K562 (cell line): Measurements from ENCODE around the gene ETS1. TPM values are rescaled to one million over a fixed set of nuclear protein-coding genes. Genes with fewer than 3 reads are reported as not detected.

Source experiments
- ATAC-seq: fragments of 200-7000 bp; cut with Tn5 transposase; 3 replicates; pipeline ENCODE4 v1.9.1; 2020; ENCODE audit warnings: moderate library complexity
- BruUV-seq: library from RNA; stranded (reverse); fragments of 400-500 nt; replicated peaks from 2 replicates; lab custom pipeline; 2021; lab: Mats Ljungman, UMichigan
- CTCF ChIA-PET: fragments of 300-600 bp; formaldehyde crosslinking; extraction: SDS; loops from one replicate; lab custom pipeline; 2021; ENCODE audit warnings: low intra/inter-chr PET ratio; lab: Yijun Ruan, JAX
- POLR2A ChIA-PET: fragments of 300-600, 350-650 bp; sonication (Branson Sonifier 250); formaldehyde crosslinking; extraction: SDS; loops from one replicate; lab custom pipeline; 2021; ENCODE audit warnings: antibody characterized with exemption, inconsistent platforms; lab: Yijun Ruan, JAX
- DNase-seq, 4 experiments: peaks; one replicate each; pipeline versions ENCODE4 v3.0.0 to v3.0.0-alpha.2; 2011 to 2018; ENCODE audit warnings: low spot score in 3 of 4, mixed read lengths in 3 of 4; ENCODE audit errors: extremely low read depth in 1 of 4
- FAIRE-seq: peaks from 2 replicates; lab custom pipeline; 2011; peaks lifted over from hg19 to GRCh38; lab: Jason Lieb, UNC
- H2AFZ ChIP-seq: 2 replicates; pipeline ENCODE4 v1.6.0; 2011; ENCODE audit warnings: low read depth, low read length, control low read depth, inconsistent platforms
- H3K27ac ChIP-seq: fragments of 200-600 bp; 3 replicates; pipeline ENCODE4 v1.8.0; 2011; ENCODE audit warnings: low read depth, mild to moderate bottlenecking, control low read depth, inconsistent platforms, low read length, moderate library complexity, mixed read lengths; ENCODE audit errors: extremely low read depth
- H3K27me3 ChIP-seq, 2 experiments: fragments of 300-600 bp in 1 of 2; 2 replicates in 1 of 2; 3 replicates in 1 of 2; pipeline versions ENCODE4 v1.6.0 to v1.8.0; 2011; ENCODE audit warnings: inconsistent platforms in 2 of 2, low read length in 2 of 2, mild to moderate bottlenecking in 1 of 2, mixed read lengths in 1 of 2, moderate library complexity in 1 of 2; ENCODE audit not compliant: control insufficient read depth in 2 of 2, insufficient read depth in 2 of 2
- H3K36me3 ChIP-seq: fragments of 300-600 bp; 3 replicates; pipeline ENCODE4 v1.8.0; 2011; ENCODE audit warnings: mild to moderate bottlenecking, low read length, inconsistent platforms; ENCODE audit not compliant: control insufficient read depth, insufficient read depth
- H3K4me1 ChIP-seq, 2 experiments: fragments of 200-600 bp in 1 of 2; replicated peaks in 1 of 2; 2 replicates in 1 of 2; 3 replicates in 1 of 2; pipeline versions ENCODE4 v1.5.1 to v1.8.0; 2011; ENCODE audit warnings: inconsistent platforms in 2 of 2, low read length in 2 of 2, mild to moderate bottlenecking in 1 of 2, mixed read lengths in 1 of 2, moderate library complexity in 1 of 2; ENCODE audit not compliant: control insufficient read depth in 2 of 2, insufficient read depth in 2 of 2
- H3K4me2 ChIP-seq: 2 replicates; pipeline ENCODE4 v1.6.1; 2011; ENCODE audit warnings: low read length, control low read depth, inconsistent platforms, mixed read lengths; ENCODE audit not compliant: insufficient read depth
- H3K4me3 ChIP-seq: fragments of 200-600 bp; sonication (generic), shearing (Covaris generic); 2 replicates; pipeline ENCODE4 v1.5.1; 2016; ENCODE audit warnings: control low read depth, inconsistent platforms
- H3K79me2 ChIP-seq: fragments of 200-600 bp; 3 replicates; pipeline ENCODE4 v1.8.0; 2011; ENCODE audit warnings: low read length, inconsistent platforms; ENCODE audit not compliant: control insufficient read depth, insufficient read depth
- H3K9ac ChIP-seq, 2 experiments: 2 replicates each; pipeline versions ENCODE4 v1.6.0 to v1.6.1; 2011; ENCODE audit warnings: low read depth in 2 of 2, low read length in 2 of 2, control low read depth in 1 of 2, inconsistent platforms in 1 of 2, mild to moderate bottlenecking in 1 of 2, mixed read lengths in 1 of 2; ENCODE audit not compliant: insufficient read depth in 1 of 2
- H3K9me1 ChIP-seq: one replicate; pipeline ENCODE4 v1.6.0; 2011; ENCODE audit warnings: inconsistent platforms, mild to moderate bottlenecking, low read length, moderate library complexity; ENCODE audit not compliant: control insufficient read depth, insufficient read depth
- H3K9me3 ChIP-seq: replicated peaks from 2 replicates; pipeline ENCODE4 v1.5.1; 2011; ENCODE audit warnings: low read depth, low read length, inconsistent platforms; ENCODE audit not compliant: control insufficient read depth, insufficient read depth
- H4K20me1 ChIP-seq: replicated peaks from 2 replicates; pipeline ENCODE4 v1.6.1; 2011; ENCODE audit warnings: low read length, inconsistent platforms, mixed read lengths; ENCODE audit not compliant: control insufficient read depth, insufficient read depth
- BRD4 ChIP-seq: fragments of 200-600 bp; sonication (generic); IDR thresholded peaks from 2 replicates; pipeline ENCODE4 v1.6.1; 2017; ENCODE audit warnings: inconsistent platforms
- BRF1 ChIP-seq: IDR thresholded peaks from 3 replicates; pipeline ENCODE4 v1.6.1; 2011; ENCODE audit warnings: borderline replicate concordance, mild to moderate bottlenecking; ENCODE audit not compliant: insufficient read length; ENCODE audit errors: extremely low read depth
- RAD51 ChIP-seq: fragments of 450-650 bp; IDR thresholded peaks from 2 replicates; pipeline ENCODE4 v1.7.1; 2016; ENCODE audit warnings: low read depth, mild to moderate bottlenecking, borderline replicate concordance
- RUNX1 ChIP-seq: sonication (generic); IDR thresholded peaks from 2 replicates; pipeline ENCODE4 v1.6.1; 2016; ENCODE audit warnings: antibody characterized with exemption, low read depth
- ZNF134 ChIP-seq: fragments of 250-450 bp; sonication (Bioruptor Pico); conservative IDR thresholded peaks from 2 replicates; pipeline ENCODE4 v1.4.0; 2020
- ZNF644 ChIP-seq: fragments of 200-800 bp; sonication (Bioruptor generic); IDR thresholded peaks from 2 replicates; pipeline ENCODE4 v1.6.1; 2016; ENCODE audit warnings: low read depth, missing genetic modification characterization, missing compliant biosample characterization
- WGBS: fragments of 100-300 bp; shearing (Covaris generic); methylation state at CpG from one replicate; pipeline ENCODE4 v1.1.6; 2016; ENCODE audit warnings: low coverage, mixed read lengths; ENCODE audit not compliant: insufficient coverage; ENCODE audit errors: missing lambda C conversion rate; 5-methylcytosine and 5-hydroxymethylcytosine counted together
- in situ Hi-C: fragments of 300-500 bp; cut with MboI; formaldehyde crosslinking; loops from 4 replicates; pipeline ENCODE4 v1.15.0; 2018; ENCODE audit warnings: inconsistent platforms, mixed read lengths
- intact Hi-C: fragments of 100-400 bp; cut with micrococcal nuclease; formaldehyde crosslinking; loops from 2 replicates; pipeline ENCODE4 v1.14.2; 2022
- polyA plus RNA-seq, 8 experiments: library from polyadenylated mRNA; depleted of rRNA in 4 of 8; stranded (reverse) in 5 of 8; unstranded in 3 of 8; fragments of >200 nt; fragmentation: Nextera tagmentation in 2 of 8; fragmentation: Illumina TruSeq in 1 of 8; extraction: Ambion mirVana in 2 of 8; extraction: Trizol in 1 of 8; gene quantifications; 2 replicates each; pipeline versions ENCODE4 v1.2.1 to v1.2.3, GENCODE V29; 2011 to 2014; ENCODE audit warnings: inconsistent platforms in 1 of 8, missing spikeins in 1 of 8
- total RNA-seq, 7 experiments: library from RNA; depleted of rRNA in 6 of 7; stranded (reverse); fragments of >200 nt in 6 of 7; fragmentation: Illumina TruSeq in 2 of 7; extraction: Trizol in 2 of 7; gene quantifications; 2 replicates each; pipeline versions ENCODE4 v1.2.1 to v1.2.3, GENCODE V29; 2011 to 2021; ENCODE audit warnings: low replicate concordance in 1 of 7
- TF ChIP-seq, protein P1 (sequence below): fragments of 450-650 bp; formaldehyde crosslinking; IDR thresholded peaks from 2 replicates; pipeline ENCODE4 v1.4.0; 2022; ENCODE audit warnings: mild to moderate bottlenecking, moderate library complexity
- TF ChIP-seq, protein P2 (sequence below): sonication (generic); formaldehyde crosslinking; IDR thresholded peaks from 2 replicates; pipeline ENCODE4 v1.8.1; 2023; ENCODE audit warnings: missing genetic modification reagents, mild to moderate bottlenecking, borderline replicate concordance

ETS1 gene
- total and polyA plus RNA-seq, 9 of the 15 experiments (the other 6 are each of a cell fraction or from before 2014, with no cell fraction given) = 0.04 to 1.4 (median 0.23) TPM

DNA sequence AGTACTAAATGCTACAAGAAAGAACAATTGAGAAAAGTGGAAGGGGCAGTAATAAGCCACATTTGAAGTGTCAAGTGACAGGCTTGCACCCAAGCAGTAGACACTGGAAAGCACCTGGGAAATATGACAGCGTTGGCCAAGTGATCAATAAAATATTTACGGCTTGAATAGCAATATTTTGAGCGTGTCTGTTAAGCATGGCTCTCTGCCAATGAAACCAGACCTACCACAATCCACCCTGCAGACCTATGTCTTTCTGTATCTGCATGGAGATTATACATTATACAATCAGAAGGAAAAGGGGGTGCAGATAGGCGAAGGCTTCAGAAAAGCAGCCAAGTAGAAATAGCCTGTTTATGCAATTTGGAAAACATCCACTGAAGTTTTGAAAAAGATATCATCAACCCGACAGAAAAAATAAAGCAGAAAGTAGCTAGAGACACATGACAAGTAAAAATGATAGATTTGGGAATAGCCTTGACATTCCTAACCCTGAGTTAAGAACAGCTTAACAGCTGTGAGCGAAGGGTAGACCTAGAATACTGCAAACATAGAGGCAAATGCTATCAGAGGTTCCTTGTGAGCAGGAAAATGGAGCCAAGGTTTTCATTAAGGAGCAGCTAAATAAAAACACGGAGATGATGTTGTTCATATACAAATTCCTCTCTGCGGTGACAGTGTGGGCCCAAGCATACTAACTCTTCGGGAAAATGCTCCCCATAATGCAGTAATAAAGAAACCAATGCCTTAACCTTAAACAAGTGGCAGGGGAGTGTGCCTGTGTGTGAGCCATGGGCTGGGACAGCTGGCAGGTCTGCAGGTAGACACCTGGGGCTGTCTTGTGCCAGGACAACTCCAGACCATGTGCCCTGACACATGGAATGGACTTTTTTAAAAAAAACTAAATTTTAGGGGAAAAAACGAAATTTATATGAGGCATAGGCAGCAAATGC lies 71.3 kb downstream of the ETS1 start:
- CTCF ChIA-PET = no interaction called here
- Histone ChIP-seq H3K9me1 (no peaks in the 10 kb centered on the region), H4K20me1 (no peaks in the 10 kb centered on the region)
- TF ChIP-seq RAD51 = no peak
- TF ChIP-seq ZNF644 (tag) = no peak
- no peak for TF ChIP-seq BRF1
- TF ChIP-seq, all 486 proteins: peak for 0
- no peaks in the 10 kb centered on the region for H3K79me2 ChIP-seq
- no TSS peak for BruUV-seq
- ATAC-seq (no peak), DNase-seq (no peak), FAIRE-seq (no peak)
- H3K4me1 ChIP-seq = no peaks in the 10 kb centered on the region
- H3K4me3 ChIP-seq = no peak overlapping the region
- H3K9ac ChIP-seq = no peak overlapping the region
- H2AFZ ChIP-seq = no peak overlapping the region
- H3K9me3 ChIP-seq = no peaks in the 10 kb centered on the region
- no peaks in the 10 kb centered on the region for H3K27me3 ChIP-seq
- no peak overlapping the region for H3K4me2 ChIP-seq
- H3K27ac ChIP-seq = no peak overlapping the region
- POLR2A ChIA-PET = no interaction called here
- H3K36me3 ChIP-seq = no peaks in the 10 kb centered on the region
- intact Hi-C loops (no loop called here), in situ Hi-C loops (no loop called here)
- 2% methylated on average over 10 of the region's 10 CpGs for WGBS

DNA sequence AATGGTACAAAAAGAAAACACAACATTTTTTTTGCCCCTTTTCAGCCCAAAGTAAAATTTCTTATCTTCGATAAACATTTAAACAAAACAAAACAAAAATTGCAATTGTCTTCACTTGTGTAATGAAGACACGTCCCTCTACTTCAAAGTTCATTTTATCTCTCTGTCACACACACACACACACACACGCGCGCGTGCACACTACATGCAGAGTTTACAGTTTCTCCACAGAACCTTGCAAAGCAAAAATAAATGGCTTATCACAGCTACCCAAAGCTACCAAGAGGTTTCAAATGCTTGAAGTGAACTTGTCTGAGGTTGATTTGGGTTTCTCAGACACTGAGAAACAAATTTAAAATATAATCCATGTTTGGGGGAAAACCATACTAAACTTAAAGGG lies 72.3 kb downstream of the ETS1 start:
- H3K9me3 ChIP-seq = no peaks in the 10 kb centered on the region
- no peaks in the 10 kb centered on the region for H3K9me1 ChIP-seq
- 0% methylated on average over 6 of the region's 6 CpGs for WGBS
- H3K27me3 ChIP-seq = no peaks in the 10 kb centered on the region
- no TSS peak for BruUV-seq
- no peak overlapping the region for H3K4me3 ChIP-seq
- H4K20me1 ChIP-seq = no peaks in the 10 kb centered on the region
- H3K27ac ChIP-seq = no peak overlapping the region
- no peak overlapping the region for H2AFZ ChIP-seq
- no peak for DNase-seq
- no peak overlapping the region for H3K4me2 ChIP-seq
- H3K4me1 ChIP-seq = no peaks in the 10 kb centered on the region
- no peak for FAIRE-seq
- no peak overlapping the region for H3K9ac ChIP-seq
- no peaks in the 10 kb centered on the region for H3K79me2 ChIP-seq
- POLR2A ChIA-PET = no interaction called here
- in situ Hi-C loops = no loop called here
- CTCF ChIA-PET = no interaction called here
- intact Hi-C loops = no loop called here
- no peaks in the 10 kb centered on the region for H3K36me3 ChIP-seq
- no peak for ATAC-seq
- TF ChIP-seq BRD4 (no peak), ZNF134 (CRISPR knock-in tag) (no peak), RUNX1 (no peak)
- TF ChIP-seq, protein P1, sequence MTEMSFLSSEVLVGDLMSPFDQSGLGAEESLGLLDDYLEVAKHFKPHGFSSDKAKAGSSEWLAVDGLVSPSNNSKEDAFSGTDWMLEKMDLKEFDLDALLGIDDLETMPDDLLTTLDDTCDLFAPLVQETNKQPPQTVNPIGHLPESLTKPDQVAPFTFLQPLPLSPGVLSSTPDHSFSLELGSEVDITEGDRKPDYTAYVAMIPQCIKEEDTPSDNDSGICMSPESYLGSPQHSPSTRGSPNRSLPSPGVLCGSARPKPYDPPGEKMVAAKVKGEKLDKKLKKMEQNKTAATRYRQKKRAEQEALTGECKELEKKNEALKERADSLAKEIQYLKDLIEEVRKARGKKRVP (CRISPR knock-in tag) = no peak
- TF ChIP-seq, protein P2, sequence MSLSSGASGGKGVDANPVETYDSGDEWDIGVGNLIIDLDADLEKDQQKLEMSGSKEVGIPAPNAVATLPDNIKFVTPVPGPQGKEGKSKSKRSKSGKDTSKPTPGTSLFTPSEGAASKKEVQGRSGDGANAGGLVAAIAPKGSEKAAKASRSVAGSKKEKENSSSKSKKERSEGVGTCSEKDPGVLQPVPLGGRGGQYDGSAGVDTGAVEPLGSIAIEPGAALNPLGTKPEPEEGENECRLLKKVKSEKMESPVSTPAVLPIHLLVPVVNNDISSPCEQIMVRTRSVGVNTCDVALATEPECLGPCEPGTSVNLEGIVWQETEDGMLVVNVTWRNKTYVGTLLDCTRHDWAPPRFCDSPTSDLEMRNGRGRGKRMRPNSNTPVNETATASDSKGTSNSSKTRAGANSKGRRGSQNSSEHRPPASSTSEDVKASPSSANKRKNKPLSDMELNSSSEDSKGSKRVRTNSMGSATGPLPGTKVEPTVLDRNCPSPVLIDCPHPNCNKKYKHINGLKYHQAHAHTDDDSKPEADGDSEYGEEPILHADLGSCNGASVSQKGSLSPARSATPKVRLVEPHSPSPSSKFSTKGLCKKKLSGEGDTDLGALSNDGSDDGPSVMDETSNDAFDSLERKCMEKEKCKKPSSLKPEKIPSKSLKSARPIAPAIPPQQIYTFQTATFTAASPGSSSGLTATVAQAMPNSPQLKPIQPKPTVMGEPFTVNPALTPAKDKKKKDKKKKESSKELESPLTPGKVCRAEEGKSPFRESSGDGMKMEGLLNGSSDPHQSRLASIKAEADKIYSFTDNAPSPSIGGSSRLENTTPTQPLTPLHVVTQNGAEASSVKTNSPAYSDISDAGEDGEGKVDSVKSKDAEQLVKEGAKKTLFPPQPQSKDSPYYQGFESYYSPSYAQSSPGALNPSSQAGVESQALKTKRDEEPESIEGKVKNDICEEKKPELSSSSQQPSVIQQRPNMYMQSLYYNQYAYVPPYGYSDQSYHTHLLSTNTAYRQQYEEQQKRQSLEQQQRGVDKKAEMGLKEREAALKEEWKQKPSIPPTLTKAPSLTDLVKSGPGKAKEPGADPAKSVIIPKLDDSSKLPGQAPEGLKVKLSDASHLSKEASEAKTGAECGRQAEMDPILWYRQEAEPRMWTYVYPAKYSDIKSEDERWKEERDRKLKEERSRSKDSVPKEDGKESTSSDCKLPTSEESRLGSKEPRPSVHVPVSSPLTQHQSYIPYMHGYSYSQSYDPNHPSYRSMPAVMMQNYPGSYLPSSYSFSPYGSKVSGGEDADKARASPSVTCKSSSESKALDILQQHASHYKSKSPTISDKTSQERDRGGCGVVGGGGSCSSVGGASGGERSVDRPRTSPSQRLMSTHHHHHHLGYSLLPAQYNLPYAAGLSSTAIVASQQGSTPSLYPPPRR (CRISPR knock-in tag) = no peak
